ENCODE results near the gene C7orf33.

- TF ChIP-seq ZUFSP (CRISPR knock-in tag; IDR thresholded peaks at IDR 0.05; ENCODE audit: borderline replicate concordance) = no peak
- no peak for TF ChIP-seq EZH2 (conservative IDR thresholded peaks at IDR 0.05; ENCODE audit: low read depth, low read length)
- no peak for TF ChIP-seq PRDM10 (CRISPR knock-in tag; IDR thresholded peaks at IDR 0.05; ENCODE audit: low read depth)
- TF ChIP-seq TCF7L2 (IDR thresholded peaks at IDR 0.05; ENCODE audit: low read depth, low read length) = no peak
- no peak for TF ChIP-seq ETV5 (CRISPR knock-in tag; IDR thresholded peaks at IDR 0.05; ENCODE audit: borderline replicate concordance)
Observed at GRCh38 chr7:148588168-148588567, 2.4 kb upstream of the C7orf33 start.
